ENCODE data around the gene TTC28. TPM values are rescaled to one million over a fixed set of nuclear protein-coding genes. Genes with fewer than 3 reads are reported as not detected.
"Not testable (repeated sequence)": the region's sequence is repeated elsewhere in the genome, so short reads cannot be mapped to it uniquely, and the experiment has no call there.

Gene TTC28
- total and polyA plus RNA-seq, 2 donors (not counting 1 experiment from before 2014, with no cell fraction given) = 8.2 to 31.4 TPM

DNA sequence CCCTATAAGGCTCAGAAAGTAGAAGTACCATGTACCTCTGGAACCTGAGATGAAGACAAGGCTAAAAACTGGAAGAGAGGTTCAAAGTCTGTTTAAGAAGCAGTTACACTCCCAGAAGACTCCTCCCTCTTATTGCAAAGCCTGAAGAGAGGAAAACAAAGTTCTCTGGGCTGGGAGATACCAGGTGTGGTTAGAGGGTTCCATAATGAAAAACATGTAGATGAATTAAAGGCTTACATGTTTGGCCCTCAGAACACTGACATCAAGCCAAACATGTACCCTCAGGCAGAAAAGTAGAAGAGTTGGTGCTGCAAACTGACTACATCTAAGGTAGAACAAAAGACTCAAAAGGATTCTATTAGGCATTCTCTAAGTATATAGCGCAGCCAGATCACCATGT is 205.3 kb downstream of the TTC28 start:
- Histone ChIP-seq H3K4me2 (ENCODE audit: extremely low read depth, insufficient read depth, low read length) (no peak overlapping the region), H2AFZ (ENCODE audit: low read length) (no peak overlapping the region), H3K36me3 (ENCODE audit: control insufficient read depth, insufficient read depth, low read length) (no peaks in the 10 kb centered on the region), H3K27me3 (ENCODE audit: control insufficient read depth, insufficient read depth, low read length) (no peaks in the 10 kb centered on the region), H3K9me3 (ENCODE audit: control insufficient read depth, insufficient read depth, low read depth, low read length) (no peaks in the 10 kb centered on the region), H4K20me1 (ENCODE audit: control insufficient read depth, extremely low read depth, insufficient read depth, low read length) (no peaks in the 10 kb centered on the region), H3K4me1 (ENCODE audit: control insufficient read depth, extremely low read depth, insufficient read depth, low read length) (no peaks in the 10 kb centered on the region), H3K79me2 (ENCODE audit: control insufficient read depth, insufficient read depth, low read length) (no peaks in the 10 kb centered on the region), H3K4me3 (replicated peaks in 1 of 4; ENCODE audit: control extremely low read depth in 1 of 4, insufficient read depth in 1 of 4, low read depth in 3 of 4, low read length in 4 of 4) (no peak overlapping the region), H3K27ac (ENCODE audit: insufficient read depth, low read length) (no peak overlapping the region), H3K9ac (ENCODE audit: insufficient read depth, low read length) (no peak overlapping the region)
- TF ChIP-seq EZH2 (IDR thresholded peaks at IDR 0.05; ENCODE audit: low read length, missing control alignments) = no peak
- TF ChIP-seq, protein P1, sequence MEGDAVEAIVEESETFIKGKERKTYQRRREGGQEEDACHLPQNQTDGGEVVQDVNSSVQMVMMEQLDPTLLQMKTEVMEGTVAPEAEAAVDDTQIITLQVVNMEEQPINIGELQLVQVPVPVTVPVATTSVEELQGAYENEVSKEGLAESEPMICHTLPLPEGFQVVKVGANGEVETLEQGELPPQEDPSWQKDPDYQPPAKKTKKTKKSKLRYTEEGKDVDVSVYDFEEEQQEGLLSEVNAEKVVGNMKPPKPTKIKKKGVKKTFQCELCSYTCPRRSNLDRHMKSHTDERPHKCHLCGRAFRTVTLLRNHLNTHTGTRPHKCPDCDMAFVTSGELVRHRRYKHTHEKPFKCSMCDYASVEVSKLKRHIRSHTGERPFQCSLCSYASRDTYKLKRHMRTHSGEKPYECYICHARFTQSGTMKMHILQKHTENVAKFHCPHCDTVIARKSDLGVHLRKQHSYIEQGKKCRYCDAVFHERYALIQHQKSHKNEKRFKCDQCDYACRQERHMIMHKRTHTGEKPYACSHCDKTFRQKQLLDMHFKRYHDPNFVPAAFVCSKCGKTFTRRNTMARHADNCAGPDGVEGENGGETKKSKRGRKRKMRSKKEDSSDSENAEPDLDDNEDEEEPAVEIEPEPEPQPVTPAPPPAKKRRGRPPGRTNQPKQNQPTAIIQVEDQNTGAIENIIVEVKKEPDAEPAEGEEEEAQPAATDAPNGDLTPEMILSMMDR (conservative IDR thresholded peaks at IDR 0.05 in 1 of 2, IDR thresholded peaks at IDR 0.05 in 1 of 2; ENCODE audit: low read depth in 1 of 2, low read length in 2 of 2) = no peak
- DNase-seq (ENCODE audit: low read depth in 2 of 2) = no peak

DNA sequence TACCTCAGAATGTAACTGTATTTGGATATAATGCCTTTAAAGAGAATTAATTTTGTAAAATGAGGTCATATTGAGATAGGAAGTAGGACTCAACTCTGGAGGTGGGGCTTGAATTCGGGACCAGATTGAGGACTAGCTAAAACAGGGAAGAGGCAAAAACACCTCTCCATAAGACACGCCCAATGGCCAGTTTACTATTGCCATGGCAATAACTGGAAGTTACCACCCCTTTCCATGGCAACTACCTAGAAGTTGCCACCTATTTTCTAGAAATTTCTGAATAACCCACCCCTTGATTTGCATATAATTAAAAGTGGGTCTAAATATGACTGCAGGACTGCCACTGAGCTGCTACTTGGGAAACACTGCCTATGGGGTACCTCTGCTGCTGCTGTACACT is 206.4 kb downstream of the TTC28 start:
- no peaks in the 10 kb centered on the region for H3K27me3 ChIP-seq (ENCODE audit: control insufficient read depth, insufficient read depth, low read length)
- H3K9ac ChIP-seq (ENCODE audit: insufficient read depth, low read length) = no peak overlapping the region
- no peaks in the 10 kb centered on the region for H3K4me1 ChIP-seq (ENCODE audit: control insufficient read depth, extremely low read depth, insufficient read depth, low read length)
- H3K27ac ChIP-seq (ENCODE audit: insufficient read depth, low read length) = no peak overlapping the region
- TF ChIP-seq, protein P1 (conservative IDR thresholded peaks at IDR 0.05 in 1 of 2, IDR thresholded peaks at IDR 0.05 in 1 of 2; ENCODE audit: low read depth in 1 of 2, low read length in 2 of 2) = no peak
- TF ChIP-seq EZH2 (IDR thresholded peaks at IDR 0.05; ENCODE audit: low read length, missing control alignments) = no peak
- no peaks in the 10 kb centered on the region for H3K9me3 ChIP-seq (ENCODE audit: control insufficient read depth, insufficient read depth, low read depth, low read length)
- H3K79me2 ChIP-seq (ENCODE audit: control insufficient read depth, insufficient read depth, low read length) = no peaks in the 10 kb centered on the region
- no peaks in the 10 kb centered on the region for H3K36me3 ChIP-seq (ENCODE audit: control insufficient read depth, insufficient read depth, low read length)
- H3K4me2 ChIP-seq (ENCODE audit: extremely low read depth, insufficient read depth, low read length) = no peak overlapping the region
- H2AFZ ChIP-seq (ENCODE audit: low read length) = no peak overlapping the region
- no peaks in the 10 kb centered on the region for H4K20me1 ChIP-seq (ENCODE audit: control insufficient read depth, extremely low read depth, insufficient read depth, low read length)
- DNase-seq (ENCODE audit: low read depth in 2 of 2) = no peak
- no peak overlapping the region for H3K4me3 ChIP-seq (replicated peaks in 1 of 4; ENCODE audit: control extremely low read depth in 1 of 4, insufficient read depth in 1 of 4, low read depth in 3 of 4, low read length in 4 of 4)

DNA sequence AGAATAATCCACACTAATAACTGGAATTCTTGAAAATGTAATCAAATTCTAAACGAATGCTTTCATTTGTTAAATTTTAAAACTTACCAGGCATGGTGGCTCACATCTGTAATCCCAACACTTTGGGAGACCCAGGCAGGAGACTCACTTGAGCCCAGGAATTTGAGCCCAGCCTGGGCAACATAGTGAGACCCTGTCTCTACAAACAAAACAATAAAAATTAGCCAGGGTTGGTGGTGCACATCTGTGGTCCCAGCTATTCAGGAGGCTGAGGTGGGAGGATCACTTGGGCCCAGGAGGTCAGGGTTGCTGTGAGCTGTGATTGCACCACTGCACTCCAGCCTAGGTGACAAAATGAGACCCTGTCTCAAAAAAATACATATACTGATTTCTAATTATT is 212.6 kb downstream of the TTC28 start:
- H3K4me2 ChIP-seq (ENCODE audit: extremely low read depth, insufficient read depth, low read length); H3K36me3 ChIP-seq (ENCODE audit: control insufficient read depth, insufficient read depth, low read length); H3K9me3 ChIP-seq (ENCODE audit: control insufficient read depth, insufficient read depth, low read depth, low read length); DNase-seq (ENCODE audit: low read depth in 2 of 2); H4K20me1 ChIP-seq (ENCODE audit: control insufficient read depth, extremely low read depth, insufficient read depth, low read length); H2AFZ ChIP-seq (ENCODE audit: low read length); H3K4me3 ChIP-seq (replicated peaks in 1 of 4; ENCODE audit: control extremely low read depth in 1 of 4, insufficient read depth in 1 of 4, low read depth in 3 of 4, low read length in 4 of 4); H3K27ac ChIP-seq (ENCODE audit: insufficient read depth, low read length); H3K79me2 ChIP-seq (ENCODE audit: control insufficient read depth, insufficient read depth, low read length); H3K9ac ChIP-seq (ENCODE audit: insufficient read depth, low read length); H3K27me3 ChIP-seq (ENCODE audit: control insufficient read depth, insufficient read depth, low read length); H3K4me1 ChIP-seq (ENCODE audit: control insufficient read depth, extremely low read depth, insufficient read depth, low read length): not testable (repeated sequence)
